ENCODE measurements around the gene SV2C.
A peak's percentile ranks its signal among the peaks of the same experiment; 100 is the strongest.

Gene SV2C

GRCh38 chr5:76379316-76379715 is 296.1 kb downstream of the SV2C start:
- DNase-seq (ENCODE audit: low read depth in 2 of 2), result no peak

- DNase-seq (ENCODE audit: low read depth in 2 of 2), result no peak
Measured at GRCh38 chr5:76379855-76380254, 296.7 kb downstream of the SV2C start.

- DNase-seq (ENCODE audit: low read depth in 2 of 2), result no peak
Measured at GRCh38 chr5:76380346-76381066, 297.3 kb downstream of the SV2C start.

- no peak for DNase-seq (ENCODE audit: low read depth in 2 of 2)
Measured at GRCh38 chr5:76383126-76383832, 300.1 kb downstream of the SV2C start.

GRCh38 chr5:76384189-76384588 is 301.0 kb downstream of the SV2C start:
- DNase-seq (ENCODE audit: low read depth in 2 of 2), result no peak

GRCh38 chr5:76384705-76385104 is 301.5 kb downstream of the SV2C start:
- DNase-seq (ENCODE audit: low read depth in 2 of 2), result no peak

GRCh38 chr5:76385540-76385939 is 302.4 kb downstream of the SV2C start:
- DNase-seq (ENCODE audit: low read depth in 2 of 2), result no peak

- no peak for DNase-seq (ENCODE audit: low read depth in 2 of 2)
Measured at GRCh38 chr5:76386360-76386759, 303.2 kb downstream of the SV2C start.

GRCh38 chr5:76388236-76388635 is 305.1 kb downstream of the SV2C start:
- no peak for DNase-seq (ENCODE audit: low read depth in 2 of 2)

GRCh38 chr5:76388791-76389512 is 305.8 kb downstream of the SV2C start:
- no peak for DNase-seq (ENCODE audit: low read depth in 2 of 2)

- DNase-seq (ENCODE audit: low read depth in 2 of 2), result no peak
Measured at GRCh38 chr5:76389513-76390154, 306.5 kb downstream of the SV2C start.

GRCh38 chr5:76391014-76391413 is 307.8 kb downstream of the SV2C start:
- DNase-seq (ENCODE audit: low read depth in 2 of 2), result no peak

- no peak for DNase-seq (ENCODE audit: low read depth in 2 of 2)
Measured at GRCh38 chr5:76393035-76393680, 310.0 kb downstream of the SV2C start.

GRCh38 chr5:76397200-76397599 is 314.0 kb downstream of the SV2C start:
- DNase-seq (ENCODE audit: low read depth in 2 of 2), result no peak

- no peak for DNase-seq (ENCODE audit: low read depth in 2 of 2)
Measured at GRCh38 chr5:76399268-76399667, 316.1 kb downstream of the SV2C start.

GRCh38 chr5:76400466-76400865 is 317.3 kb downstream of the SV2C start:
- no peak for DNase-seq (ENCODE audit: low read depth in 2 of 2)

GRCh38 chr5:76401801-76402250 is 318.6 kb downstream of the SV2C start:
- DNase-seq (ENCODE audit: low read depth in 2 of 2), result peak in 1 of 2 donors; percentile 15

GRCh38 chr5:76402251-76402885 is 319.2 kb downstream of the SV2C start:
- peak; percentile 71 to 81 for DNase-seq (ENCODE audit: low read depth in 2 of 2)

GRCh38 chr5:76402886-76403765 is 319.9 kb downstream of the SV2C start, which contains the start of gene IQGAP2:
TSS of gene IQGAP2 (plus strand) at chr5:76403285. CDS start at chr5:76403546, 261 bp downstream.
- DNase-seq (ENCODE audit: low read depth in 2 of 2), result peak; percentile 69 to 75
